Tibial nerve (tissue), 4 donors: ENCODE measurements around the gene MARCHF5.

Source experiments
- CTCF ChIP-seq, 5 experiments: fragments of 200-600 bp in 3 of 5; fragments of 450-650 bp in 2 of 5; sonication (generic) in 3 of 5; IDR thresholded peaks; one replicate each; pipeline ENCODE4 v1.5.1; 2016 to 2019; ENCODE audit warnings: antibody characterized with exemption in 5 of 5, mild to moderate bottlenecking in 3 of 5, moderate library complexity in 2 of 5
- EP300 ChIP-seq, 2 donors: sonication (generic); formaldehyde crosslinking; IDR thresholded peaks; one replicate each; pipeline ENCODE4 v1.6.1; 2017; ENCODE audit warnings: antibody characterized with exemption in 2 of 2, mild to moderate bottlenecking in 1 of 2
- POLR2A ChIP-seq, 2 donors: fragments of 450-650 bp; IDR thresholded peaks; one replicate each; pipeline ENCODE4 v1.6.1; 2017; ENCODE audit warnings: antibody characterized with exemption in 2 of 2, mild to moderate bottlenecking in 2 of 2, moderate library complexity in 2 of 2

GRCh38 chr10:92356041-92356440, 65.1 kb downstream of the MARCHF5 start:
- TF ChIP-seq POLR2A (IDR thresholded peaks at IDR 0.05) (no peak), CTCF (IDR thresholded peaks at IDR 0.05) (no peak), EP300 (IDR thresholded peaks at IDR 0.05) (no peak)
